Adrenal gland (tissue), 12 donors: ENCODE data around the gene SFI1. TPM values are rescaled to one million over a fixed set of nuclear protein-coding genes. Genes with fewer than 3 reads are reported as not detected.

Experiments used
- DNase-seq, 7 donors: peaks; one replicate each; pipeline ENCODE4 v3.0.0-alpha.2; 2019 to 2020
- H3K27ac ChIP-seq, 5 donors: fragments of 200-600 bp; sonication (generic) in 4 of 5; 1 replicate in 3 of 5; 2 replicates in 2 of 5; pipeline versions ENCODE4 v1.5.1 to v1.8.0; 2016 to 2020; ENCODE audit warnings: mild to moderate bottlenecking in 1 of 5
- H3K27me3 ChIP-seq: fragments of 200-600 bp; 2 replicates; pipeline ENCODE4 v1.8.0; 2021
- H3K36me3 ChIP-seq, 2 donors: fragments of 200-600 bp; replicated peaks in 1 of 2; 1 replicate in 1 of 2; 2 replicates in 1 of 2; pipeline versions ENCODE4 v1.5.1 to v1.8.0; 2018 to 2022
- H3K4me1 ChIP-seq, 2 donors: fragments of 200-600 bp; replicated peaks in 1 of 2; 1 replicate in 1 of 2; 2 replicates in 1 of 2; pipeline versions ENCODE4 v1.5.1 to v1.8.0; 2018 to 2021
- H3K4me3 ChIP-seq, 4 donors: fragments of 200-600 bp; sonication (generic) in 3 of 4; one replicate each; pipeline ENCODE4 v1.5.1; 2016 to 2018
- H3K9me3 ChIP-seq, 3 donors: fragments of 200-600 bp; sonication (generic) in 1 of 3; replicated peaks in 1 of 3; 1 replicate in 2 of 3; 2 replicates in 1 of 3; pipeline versions ENCODE4 v1.5.1 to v1.8.0; 2016 to 2021
- CTCF ChIP-seq, 6 experiments: fragments of 450-650 bp in 4 of 6; fragments of 200-600 bp in 2 of 6; sonication (generic) in 1 of 6; IDR thresholded peaks; 1 replicate in 5 of 6; 2 replicates in 1 of 6; pipeline versions ENCODE4 v1.5.1 to v1.8.0; 2016 to 2021; ENCODE audit warnings: antibody characterized with exemption in 6 of 6, mild to moderate bottlenecking in 2 of 6, moderate library complexity in 1 of 6
- POLR2A ChIP-seq, 2 donors: fragments of 450-650 bp; IDR thresholded peaks; one replicate each; pipeline ENCODE4 v1.6.1; 2017; ENCODE audit warnings: antibody characterized with exemption in 2 of 2, mild to moderate bottlenecking in 2 of 2, moderate library complexity in 1 of 2
- WGBS, 4 donors: extraction: QIAGEN DNeasy Blood & Tissue Kit in 2 of 4; methylation state at CpG; one replicate each; pipeline versions ENCODE4 v1.1.5 to v1.1.7; 2013 to 2017; 5-methylcytosine and 5-hydroxymethylcytosine counted together
- intact Hi-C, 2 donors: fragments of 100-400 bp; cut with DNase I; formaldehyde crosslinking; loops; one replicate each; pipeline versions ENCODE4 v1.14.1 to v1.15.0; 2022 to 2023
- polyA plus RNA-seq, 3 donors: library from polyadenylated mRNA; stranded (reverse); fragments of 200-250 nt in 2 of 3; fragments of 350-450 nt in 1 of 3; fragmentation: Illumina TruSeq in 1 of 3; extraction: RNeasy Lipid Tissue Mini Kit (QIAGEN cat#74804) in 1 of 3; gene quantifications; one replicate each; pipeline ENCODE4 v1.2.3, GENCODE V29; 2013 to 2014
- total RNA-seq, 9 donors: library from RNA; depleted of rRNA in 4 of 9; stranded (reverse); fragments of >200 nt in 4 of 9; fragments of 120-200 nt in 1 of 9; fragmentation: NEBNext Ultra II Directional in 1 of 9; extraction: Animal tissue kit (Norgen Biotek cat#: 25700) in 1 of 9; gene quantifications; one replicate each; pipeline versions ENCODE4 v1.1.0 to v1.2.4, GENCODE V29; 2013 to 2023
- donor health status: healthy with polysubstance abuse.
- donor health status: Bipolar disorder and iron deficiency.
- donor health status: DM: yes; HTN: yes; CAD: no.
- donor health status: DM: no; HTN: no; CAD: no.
- donor health status: DM: no; HTN: no; CAD: no.
- donor health status: DM: yes; HTN: yes; CAD: no.

SFI1 gene
- total and polyA plus RNA-seq, 12 donors, result 13.4 to 130 (median 33.1) TPM

GRCh38 chr22:31526270-31526669 lies 29.9 kb downstream of the SFI1 start:
- no peak for TF ChIP-seq POLR2A (IDR thresholded peaks at IDR 0.05)
- TF ChIP-seq CTCF (IDR thresholded peaks at IDR 0.05), result no peak
- Histone ChIP-seq H3K4me1 (peaks cover 8 to 9% of the 10 kb centered on the region in 2 donors), H3K27me3 (no peaks in the 10 kb centered on the region), H3K4me3 (no peak overlapping the region), H3K27ac (no peak overlapping the region), H3K36me3 (peaks cover 0 to 5% of the 10 kb centered on the region in 2 donors), H3K9me3 (no peaks in the 10 kb centered on the region)
- WGBS, 4 donors, result 88 to 94% (median 91%) methylated on average over 7 of the region's 7 CpGs
- DNase-seq, result peak in 1 of 7 donors; percentile 6
- intact Hi-C loops, result no loop called here

GRCh38 chr22:31530823-31531195 lies 34.5 kb downstream of the SFI1 start:
- Histone ChIP-seq H3K27ac (peak overlapping the region; percentile 31 to 87 (median 70)), H3K9me3 (no peaks in the 10 kb centered on the region), H3K36me3 (peaks cover 0 to 5% of the 10 kb centered on the region in 2 donors), H3K4me1 (peaks cover 28 to 29% of the 10 kb centered on the region in 2 donors), H3K4me3 (no peak overlapping the region), H3K27me3 (no peaks in the 10 kb centered on the region)
- TF ChIP-seq POLR2A (IDR thresholded peaks at IDR 0.05) (no peak), CTCF (IDR thresholded peaks at IDR 0.05) (no peak)
- 30 to 37% (median 34%) methylated on average over 3 of the region's 3 CpGs for WGBS, 4 donors
- intact Hi-C loops, result no loop called here
- no peak for DNase-seq

GRCh38 chr22:31532060-31532459 lies 35.7 kb downstream of the SFI1 start:
- DNase-seq, result no peak
- Histone ChIP-seq H3K4me3 (no peak overlapping the region), H3K27me3 (no peaks in the 10 kb centered on the region), H3K36me3 (peaks cover 0 to 5% of the 10 kb centered on the region in 2 donors), H3K4me1 (peaks cover 28 to 29% of the 10 kb centered on the region in 2 donors), H3K9me3 (no peaks in the 10 kb centered on the region), H3K27ac (peak overlapping the region in 3 of 5 donors; percentile 47 to 70 (median 50))
- intact Hi-C loops, result no loop called here
- 50 to 84% (median 77%) methylated on average over 1 of the region's 1 CpG for WGBS, 4 donors
- TF ChIP-seq CTCF (IDR thresholded peaks at IDR 0.05) (no peak), POLR2A (IDR thresholded peaks at IDR 0.05) (no peak)

- no peak for TF ChIP-seq POLR2A (IDR thresholded peaks at IDR 0.05)
- TF ChIP-seq CTCF (IDR thresholded peaks at IDR 0.05), result peak in 1 of 6 experiments; percentile 6
- H3K9me3 ChIP-seq, result no peaks in the 10 kb centered on the region
- DNase-seq, result peak in 4 of 7 donors; percentile 16 to 31 (median 25)
- H3K27me3 ChIP-seq, result no peaks in the 10 kb centered on the region
- H3K27ac ChIP-seq, result peak overlapping the region in 4 of 5 donors; percentile 11 to 80 (median 60)
- intact Hi-C loops, result no loop called here
- peaks cover 28 to 29% of the 10 kb centered on the region in 2 donors for H3K4me1 ChIP-seq
- 42 to 71% (median 49%) methylated on average over 5 of the region's 5 CpGs for WGBS, 4 donors
- H3K36me3 ChIP-seq, result peaks cover 0 to 5% of the 10 kb centered on the region in 2 donors
- H3K4me3 ChIP-seq, result no peak overlapping the region
Observed at GRCh38 chr22:31533374-31533773, 37.0 kb downstream of the SFI1 start.
